A172 (cell line): Measurements from ENCODE around the gene SMAD6. TPM values are rescaled to one million over a fixed set of nuclear protein-coding genes. Genes with fewer than 3 reads are reported as not detected.

Source experiments
- DNase-seq: peaks from one replicate; pipeline ENCODE4 v3.0.0-alpha.2; 2015; ENCODE audit warnings: low spot score
- total RNA-seq: library from RNA; depleted of rRNA; stranded (reverse); fragments of >200 nt; shearing (Covaris generic); gene quantifications from 2 replicates; pipeline ENCODE4 v1.2.3, GENCODE V29; 2014

SMAD6 gene
- total RNA-seq, 1 experiment from 2014 or later: 37.9 TPM

DNA sequence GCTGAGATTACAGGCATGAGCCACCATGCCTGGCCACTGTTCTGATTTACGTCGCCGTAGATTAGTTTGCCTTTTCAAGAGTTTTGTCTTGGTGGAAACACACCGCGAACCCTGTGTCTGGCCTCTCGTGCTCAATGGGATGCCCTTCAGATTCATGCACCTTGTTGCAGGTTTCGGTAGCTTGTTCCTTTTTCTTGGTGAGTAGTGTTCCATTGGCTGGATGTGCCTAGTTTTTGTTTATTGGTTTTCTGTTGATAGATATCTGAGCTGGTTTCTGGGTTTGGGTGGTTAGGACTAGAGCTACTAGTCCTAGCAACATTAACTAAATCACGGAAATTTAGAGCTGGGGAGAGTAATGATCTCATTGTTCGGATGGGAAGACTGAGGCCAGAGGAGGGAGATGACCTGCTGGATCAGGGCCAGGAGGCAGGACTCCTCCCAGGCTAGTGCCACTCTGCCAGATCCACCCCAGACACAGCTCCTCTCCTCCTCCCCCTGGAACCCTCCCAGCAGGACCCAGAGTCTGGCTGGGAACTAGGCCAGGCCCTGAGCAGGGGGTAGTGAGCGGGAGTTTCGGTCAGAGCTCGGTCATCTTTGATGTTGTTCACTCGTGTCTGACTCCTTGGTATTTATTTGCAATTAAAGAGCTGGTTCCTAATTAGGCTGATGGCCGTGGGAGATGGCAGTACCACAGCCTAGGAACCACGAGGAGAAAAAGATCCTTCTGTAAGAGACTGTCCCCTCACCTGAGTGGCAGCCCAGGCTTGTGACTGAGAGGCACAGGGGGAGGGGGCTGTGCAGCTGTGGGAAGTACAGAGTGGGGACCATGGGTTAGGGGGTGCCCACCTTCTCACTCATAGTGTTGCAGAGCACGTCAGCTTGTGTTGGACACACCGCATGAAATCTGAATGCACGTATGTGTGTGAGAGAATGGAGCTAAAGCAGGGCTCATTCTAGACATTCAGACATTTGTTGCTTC is 73.4 kb downstream of the SMAD6 start:
- DNase-seq: peak; percentile 71

DNA sequence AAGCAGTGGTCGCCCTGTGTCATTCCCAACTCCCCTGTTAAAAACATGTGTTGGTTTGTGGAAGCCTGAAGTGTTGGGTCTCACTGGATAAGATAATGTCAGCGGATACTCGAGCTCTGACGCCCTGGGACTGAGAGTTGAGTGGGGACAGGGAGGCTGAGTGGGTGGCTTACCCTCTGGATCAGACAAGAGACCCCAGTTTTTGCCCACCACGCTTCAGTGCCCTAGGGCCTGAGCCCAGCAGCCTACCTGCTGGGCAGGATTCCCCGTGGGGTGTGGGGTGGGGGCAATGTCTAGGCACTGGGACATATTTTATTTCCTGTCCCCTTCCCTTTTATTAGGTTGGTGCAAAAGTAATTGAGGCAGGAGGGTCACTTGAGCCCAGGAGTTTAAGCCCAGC is 75.0 kb downstream of the SMAD6 start:
- DNase-seq: no peak

DNA sequence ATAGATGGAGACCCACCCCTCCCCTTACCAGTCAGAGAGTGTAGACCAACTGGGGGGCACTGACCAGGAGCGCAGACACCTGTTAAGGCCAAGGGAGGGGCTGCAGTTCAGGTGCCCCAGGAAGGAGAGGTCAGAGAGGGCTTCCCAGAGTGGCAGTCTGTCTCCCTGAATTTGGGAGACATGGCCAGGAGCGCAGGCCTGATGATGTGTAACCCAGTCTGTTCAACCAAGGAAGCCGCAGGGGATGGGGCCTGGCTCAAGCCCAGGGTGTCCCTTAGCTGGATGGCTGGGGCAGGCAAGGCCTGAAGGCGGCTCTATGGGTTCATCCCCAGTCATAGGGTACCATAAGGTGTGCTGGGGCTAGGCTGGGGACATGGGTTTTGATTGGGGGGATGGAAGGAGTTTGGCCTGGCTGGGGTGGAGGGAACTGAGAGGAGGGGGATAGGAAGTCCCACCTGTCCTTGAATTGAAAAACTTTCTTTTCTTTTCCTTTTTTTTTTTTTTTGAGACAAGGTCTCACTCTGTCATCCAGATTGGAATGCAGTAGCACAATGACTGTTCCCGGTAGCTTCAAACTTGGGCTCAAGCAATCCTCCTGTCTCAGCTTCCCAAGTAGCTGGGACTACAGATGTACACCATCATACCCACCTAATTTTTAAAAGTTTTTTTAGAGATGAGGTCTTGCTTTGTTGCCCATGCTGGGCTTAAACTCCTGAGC is 75.7 kb downstream of the SMAD6 start:
- DNase-seq: no peak

DNA sequence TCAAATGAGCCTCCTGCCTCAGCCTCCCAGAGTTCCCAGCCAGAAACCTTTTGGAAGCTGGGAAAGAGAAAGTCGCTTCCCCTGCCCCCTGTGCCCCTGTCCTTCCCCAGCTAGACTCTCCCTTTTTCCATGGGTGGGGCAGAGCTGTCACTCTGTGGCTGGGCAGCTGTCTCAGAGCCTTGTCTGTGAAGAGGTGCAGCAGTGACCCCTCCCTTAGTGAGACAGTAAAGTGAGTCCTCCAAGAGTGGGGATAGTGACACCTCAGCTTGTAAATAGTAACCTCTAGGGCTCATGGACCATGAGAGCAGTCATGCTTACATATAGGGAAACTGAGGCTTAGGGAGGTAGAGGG is 76.3 kb downstream of the SMAD6 start:
- no peak for DNase-seq

DNA sequence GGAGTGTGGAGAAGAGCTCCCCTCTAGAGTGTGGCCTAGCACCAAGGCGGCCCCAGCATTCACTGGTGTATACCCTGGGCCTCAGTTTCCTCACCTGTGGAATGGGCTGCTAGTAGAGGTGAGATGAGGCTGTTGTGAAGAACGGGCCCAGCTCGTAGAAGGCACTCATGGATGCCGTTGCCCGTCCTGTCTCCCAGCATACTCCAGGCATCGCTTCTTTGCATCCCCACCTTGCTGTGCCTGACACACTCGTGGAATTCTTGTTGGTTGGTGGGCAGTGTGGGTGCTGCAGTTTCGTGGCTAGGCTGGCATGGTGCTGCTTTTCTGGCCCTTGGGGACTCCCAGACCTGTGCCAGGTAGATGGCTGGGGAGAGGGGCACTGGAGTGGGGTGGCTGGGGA is 76.7 kb downstream of the SMAD6 start:
- no peak for DNase-seq

DNA sequence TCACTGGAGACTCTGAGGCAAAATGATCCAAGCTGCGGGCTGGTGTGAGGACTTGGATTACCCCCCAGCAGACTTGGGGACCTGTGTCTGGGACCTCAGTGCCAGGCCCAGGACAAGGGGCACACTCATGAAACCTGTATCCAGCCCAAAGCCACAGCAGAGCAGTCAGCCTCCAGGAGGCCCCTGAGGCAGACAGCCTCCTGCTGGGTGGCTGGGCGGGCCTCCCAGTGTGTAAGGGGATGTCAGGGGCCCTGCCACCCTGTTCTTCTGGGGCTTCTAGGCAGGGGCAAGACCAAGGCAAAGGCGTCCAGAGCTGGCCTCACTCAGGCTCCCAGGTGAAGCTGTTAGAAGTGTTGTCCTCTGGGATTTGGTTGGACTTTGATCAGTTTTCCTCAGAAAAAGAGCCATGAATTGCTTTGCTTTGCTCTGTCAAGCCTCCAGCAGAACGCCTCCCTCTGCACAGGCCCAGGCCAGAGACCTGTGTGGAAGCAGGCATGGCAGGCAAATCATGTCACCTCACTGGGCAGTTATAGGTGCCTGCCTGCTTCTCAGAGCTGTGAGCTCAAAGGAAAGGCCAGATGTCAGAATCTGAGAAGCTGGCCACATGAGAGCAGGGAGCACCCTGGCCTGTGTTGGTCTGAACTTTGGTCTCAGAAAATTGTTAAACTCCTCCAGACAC is 77.4 kb downstream of the SMAD6 start:
- no peak for DNase-seq

DNA sequence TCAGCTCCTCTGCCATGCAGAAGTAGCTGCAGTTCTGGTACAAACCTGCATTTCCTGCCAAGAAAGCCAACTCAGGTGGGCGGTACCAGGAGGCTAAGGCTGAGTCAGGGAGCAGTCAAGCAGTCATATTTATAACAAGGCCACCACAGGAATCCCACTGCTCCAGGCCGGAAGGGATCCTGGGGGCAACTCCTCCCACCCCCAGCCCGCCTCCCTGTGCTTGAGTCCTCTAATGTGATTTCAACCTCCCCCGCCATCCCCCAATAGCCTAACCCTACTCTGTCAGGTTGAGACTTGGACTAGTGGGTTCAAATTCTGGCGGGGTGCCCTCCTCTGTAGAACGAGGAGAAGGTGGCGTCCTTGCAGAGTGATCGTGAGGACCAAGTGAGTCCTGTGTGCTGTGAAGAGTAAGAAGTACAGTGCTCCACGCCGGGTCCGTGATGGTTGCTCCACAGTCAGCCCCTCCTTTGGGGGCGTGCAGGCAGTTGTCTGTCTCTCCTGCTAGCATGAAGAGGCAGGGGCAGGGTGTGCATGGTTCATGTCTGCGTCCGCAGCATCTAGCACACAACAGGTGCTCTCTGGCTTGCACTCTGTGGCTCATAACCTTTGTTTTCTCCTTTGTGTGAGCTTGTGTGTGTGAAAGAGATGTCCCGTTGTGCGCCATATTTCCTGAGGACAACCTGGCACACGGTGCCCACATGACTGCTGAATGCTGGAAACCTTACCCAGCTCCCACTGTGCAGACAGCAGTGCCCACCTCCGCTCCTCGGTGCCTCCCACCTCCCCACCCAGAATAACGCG is 78.3 kb downstream of the SMAD6 start:
- DNase-seq: peak; percentile 95

DNA sequence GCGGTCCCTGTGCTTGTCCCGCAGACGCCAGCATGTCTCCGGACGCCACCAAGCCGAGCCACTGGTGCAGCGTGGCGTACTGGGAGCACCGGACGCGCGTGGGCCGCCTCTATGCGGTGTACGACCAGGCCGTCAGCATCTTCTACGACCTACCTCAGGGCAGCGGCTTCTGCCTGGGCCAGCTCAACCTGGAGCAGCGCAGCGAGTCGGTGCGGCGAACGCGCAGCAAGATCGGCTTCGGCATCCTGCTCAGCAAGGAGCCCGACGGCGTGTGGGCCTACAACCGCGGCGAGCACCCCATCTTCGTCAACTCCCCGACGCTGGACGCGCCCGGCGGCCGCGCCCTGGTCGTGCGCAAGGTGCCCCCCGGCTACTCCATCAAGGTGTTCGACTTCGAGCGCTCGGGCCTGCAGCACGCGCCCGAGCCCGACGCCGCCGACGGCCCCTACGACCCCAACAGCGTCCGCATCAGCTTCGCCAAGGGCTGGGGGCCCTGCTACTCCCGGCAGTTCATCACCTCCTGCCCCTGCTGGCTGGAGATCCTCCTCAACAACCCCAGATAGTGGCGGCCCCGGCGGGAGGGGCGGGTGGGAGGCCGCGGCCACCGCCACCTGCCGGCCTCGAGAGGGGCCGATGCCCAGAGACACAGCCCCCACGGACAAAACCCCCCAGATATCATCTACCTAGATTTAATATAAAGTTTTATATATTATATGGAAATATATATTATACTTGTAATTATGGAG is 79.1 kb downstream of the SMAD6 start:
- DNase-seq: no peak

DNA sequence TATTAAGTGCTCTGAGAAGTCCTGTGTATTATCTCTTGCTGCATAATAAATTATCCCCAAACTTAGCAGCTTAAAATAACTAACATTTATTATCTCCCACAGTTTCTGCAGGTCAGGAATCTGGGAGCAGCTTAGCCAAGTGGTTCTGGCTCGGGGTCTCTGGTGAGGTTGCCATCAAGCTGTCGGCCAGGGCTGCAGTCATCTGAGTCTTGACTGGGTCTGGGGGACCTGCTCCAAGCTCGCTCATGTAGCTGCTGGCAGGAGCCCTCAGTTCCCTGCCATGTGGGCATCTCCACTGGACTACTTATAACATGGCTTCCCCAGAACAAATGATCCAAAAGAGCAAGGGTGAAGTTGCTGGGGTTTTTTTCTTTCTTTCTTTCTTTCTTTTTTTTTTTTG is 80.7 kb downstream of the SMAD6 start:
- no peak for DNase-seq

DNA sequence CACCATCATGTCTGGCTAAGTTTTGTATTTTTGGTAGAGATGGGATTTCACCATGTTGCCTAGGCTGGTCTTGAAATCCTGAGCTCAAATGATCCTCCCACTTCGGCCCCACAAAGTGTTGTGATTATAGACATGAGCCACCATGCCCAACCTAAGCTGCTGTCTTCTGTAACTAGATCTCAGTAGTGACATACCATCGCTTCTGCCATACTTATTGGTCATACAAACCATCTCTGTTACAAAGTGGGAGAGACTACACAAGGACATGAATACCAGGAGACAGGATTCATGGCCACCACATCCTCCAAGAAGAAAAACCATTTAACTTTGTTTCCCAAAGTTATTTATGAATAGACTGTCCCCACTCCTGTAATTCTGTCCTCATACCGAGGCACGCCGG is 81.3 kb downstream of the SMAD6 start:
- DNase-seq: no peak

DNA sequence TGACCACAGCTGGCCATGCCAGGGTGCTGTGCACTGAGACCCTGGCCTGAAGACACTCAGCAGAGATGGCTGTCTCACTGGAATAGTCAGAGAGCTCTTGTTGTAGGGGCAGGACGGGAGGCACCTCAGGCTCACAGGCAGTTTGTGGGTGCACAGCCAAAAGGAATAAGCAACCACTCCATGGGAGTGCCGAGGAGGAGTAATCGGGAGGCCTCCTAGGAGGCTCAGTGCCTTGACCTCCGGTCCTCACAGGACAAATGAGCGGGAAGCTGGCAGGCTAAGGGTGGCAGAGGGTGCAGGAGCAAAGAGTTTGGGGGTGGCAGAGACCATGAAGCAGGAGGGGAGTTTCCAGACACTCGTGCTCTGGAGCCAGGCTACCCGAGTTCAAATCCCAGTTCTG is 81.7 kb downstream of the SMAD6 start:
- no peak for DNase-seq

DNA sequence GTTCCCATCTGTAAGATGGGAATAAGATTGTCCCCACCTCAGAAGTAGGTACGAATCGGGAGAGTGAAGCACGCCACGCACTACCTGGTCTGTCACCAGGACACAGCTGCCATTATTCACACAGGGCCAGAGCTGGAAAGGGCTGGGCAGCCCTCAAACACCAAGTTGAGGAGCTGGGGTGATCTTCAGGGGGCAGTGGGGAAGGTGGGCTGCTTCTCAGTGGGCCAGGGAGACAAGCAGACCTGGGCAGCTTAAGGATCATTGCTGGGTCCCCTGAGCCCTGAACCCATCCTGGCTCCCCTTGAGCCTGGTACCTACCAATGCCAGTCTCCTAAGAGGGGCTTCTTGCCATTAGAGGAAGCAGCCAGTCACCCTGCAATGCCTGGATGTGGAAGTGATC is 82.1 kb downstream of the SMAD6 start:
- DNase-seq: no peak

DNA sequence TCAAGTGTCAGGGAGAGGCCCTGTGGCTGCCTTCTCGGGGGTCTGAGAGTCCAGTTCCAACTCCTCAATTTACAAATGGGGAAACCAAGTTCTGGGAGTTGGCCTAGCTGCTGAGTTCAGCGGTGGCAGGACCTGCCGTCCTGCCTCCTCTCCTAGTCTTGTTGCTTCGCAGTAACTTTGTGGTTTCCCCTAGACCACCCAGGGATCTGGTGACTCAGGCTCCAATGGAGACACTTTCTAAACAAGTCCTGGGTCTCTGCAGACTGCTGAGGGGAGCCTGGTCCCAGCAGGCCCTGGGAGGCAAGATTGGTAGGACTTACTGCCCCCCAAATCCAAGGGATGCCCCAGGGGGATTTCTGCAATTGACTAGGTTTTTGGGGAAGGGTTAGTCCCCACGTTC is 83.6 kb downstream of the SMAD6 start:
- no peak for DNase-seq

DNA sequence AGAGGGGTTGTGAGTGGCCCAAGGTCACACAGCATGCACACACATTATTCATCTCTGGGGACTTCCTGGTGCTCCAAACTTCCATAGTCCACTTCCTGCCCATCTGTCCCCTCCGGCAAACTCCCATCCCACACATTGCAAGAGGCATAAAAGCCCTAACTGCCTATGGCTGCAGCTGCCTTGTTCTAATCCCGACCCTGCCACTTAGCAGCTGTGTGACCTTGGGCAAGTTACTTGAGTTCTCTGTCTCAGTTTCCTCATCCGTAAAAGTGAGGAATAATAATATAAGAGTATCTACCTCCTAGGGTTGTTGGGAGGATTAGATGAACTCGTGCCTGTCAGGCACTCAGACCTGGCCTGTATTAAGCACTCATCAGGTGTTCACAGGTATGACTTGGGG is 84.2 kb downstream of the SMAD6 start:
- DNase-seq: no peak

DNA sequence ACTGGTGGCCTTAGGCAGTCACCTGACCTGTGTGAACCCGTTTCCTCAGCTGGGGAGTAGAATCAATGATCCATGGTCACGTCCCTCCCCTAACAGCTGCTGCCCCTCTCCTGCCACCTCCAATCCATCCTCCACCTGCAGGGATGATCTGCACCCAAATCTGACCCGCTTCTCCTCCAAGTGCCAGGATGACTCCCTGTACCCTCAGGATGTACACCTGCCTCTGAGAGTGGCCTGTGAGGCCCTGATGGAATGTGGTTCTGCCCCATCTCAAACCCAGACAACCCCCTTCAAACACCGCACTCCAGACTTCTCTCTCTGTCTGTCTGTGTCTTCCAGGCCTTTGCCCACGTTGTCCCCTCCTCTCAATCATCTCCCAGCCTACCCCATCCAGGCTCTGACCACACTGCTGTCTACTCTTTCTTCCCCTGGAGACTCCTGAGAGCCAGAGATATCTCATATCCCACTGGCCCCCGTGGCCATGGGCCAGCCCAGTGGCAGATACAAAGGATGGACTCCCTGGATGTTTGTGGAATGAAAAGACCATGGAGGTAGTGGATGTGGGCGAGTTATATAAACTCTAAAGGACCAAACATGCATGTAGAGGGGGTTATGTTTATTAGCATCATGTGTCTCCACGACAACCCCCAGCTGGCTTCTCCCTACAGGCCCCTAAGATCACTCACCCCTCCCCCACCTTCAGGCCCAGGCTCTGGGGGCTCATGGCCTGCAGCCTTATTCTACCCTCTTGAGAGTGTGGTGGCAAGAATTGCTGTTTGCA is 84.9 kb downstream of the SMAD6 start:
- DNase-seq: no peak

DNA sequence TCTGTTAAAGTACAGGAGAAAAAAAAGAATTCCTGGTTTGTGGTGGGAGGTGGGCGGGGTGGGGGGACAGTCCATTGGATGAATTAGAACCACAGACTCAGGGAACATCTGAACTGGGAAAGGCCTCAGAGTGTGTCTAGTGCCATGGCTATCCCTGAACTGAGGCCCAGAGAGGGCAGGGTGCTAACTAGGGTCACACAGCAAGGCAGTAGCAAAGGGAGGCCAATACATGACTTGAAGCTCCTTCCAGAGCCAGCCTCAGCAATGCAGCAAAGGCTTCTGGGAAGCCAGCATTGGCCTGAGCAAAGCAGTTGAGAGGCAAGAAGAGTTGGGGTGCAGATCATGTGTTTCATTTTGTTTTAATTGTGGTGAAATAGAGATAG is 85.4 kb downstream of the SMAD6 start:
- no peak for DNase-seq

DNA sequence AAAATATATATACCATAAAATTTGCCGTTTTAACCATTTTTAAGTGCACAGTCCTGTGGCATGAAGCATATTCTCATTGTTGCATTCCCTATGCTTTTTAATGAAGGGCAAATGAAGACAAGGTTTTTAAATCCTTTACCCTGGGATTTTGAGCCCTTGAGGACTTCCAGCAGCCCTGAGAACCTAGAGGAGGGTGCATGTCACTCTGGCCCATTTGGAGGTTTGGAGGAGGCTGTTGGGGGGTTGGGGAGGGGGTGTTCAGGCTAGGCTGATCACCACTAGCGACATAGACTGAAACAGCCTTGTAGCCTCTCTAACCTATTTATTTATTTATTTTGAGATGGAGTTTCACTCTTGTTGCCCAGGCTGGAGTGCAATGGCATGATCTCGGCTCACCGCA is 86.0 kb downstream of the SMAD6 start:
- no peak for DNase-seq

DNA sequence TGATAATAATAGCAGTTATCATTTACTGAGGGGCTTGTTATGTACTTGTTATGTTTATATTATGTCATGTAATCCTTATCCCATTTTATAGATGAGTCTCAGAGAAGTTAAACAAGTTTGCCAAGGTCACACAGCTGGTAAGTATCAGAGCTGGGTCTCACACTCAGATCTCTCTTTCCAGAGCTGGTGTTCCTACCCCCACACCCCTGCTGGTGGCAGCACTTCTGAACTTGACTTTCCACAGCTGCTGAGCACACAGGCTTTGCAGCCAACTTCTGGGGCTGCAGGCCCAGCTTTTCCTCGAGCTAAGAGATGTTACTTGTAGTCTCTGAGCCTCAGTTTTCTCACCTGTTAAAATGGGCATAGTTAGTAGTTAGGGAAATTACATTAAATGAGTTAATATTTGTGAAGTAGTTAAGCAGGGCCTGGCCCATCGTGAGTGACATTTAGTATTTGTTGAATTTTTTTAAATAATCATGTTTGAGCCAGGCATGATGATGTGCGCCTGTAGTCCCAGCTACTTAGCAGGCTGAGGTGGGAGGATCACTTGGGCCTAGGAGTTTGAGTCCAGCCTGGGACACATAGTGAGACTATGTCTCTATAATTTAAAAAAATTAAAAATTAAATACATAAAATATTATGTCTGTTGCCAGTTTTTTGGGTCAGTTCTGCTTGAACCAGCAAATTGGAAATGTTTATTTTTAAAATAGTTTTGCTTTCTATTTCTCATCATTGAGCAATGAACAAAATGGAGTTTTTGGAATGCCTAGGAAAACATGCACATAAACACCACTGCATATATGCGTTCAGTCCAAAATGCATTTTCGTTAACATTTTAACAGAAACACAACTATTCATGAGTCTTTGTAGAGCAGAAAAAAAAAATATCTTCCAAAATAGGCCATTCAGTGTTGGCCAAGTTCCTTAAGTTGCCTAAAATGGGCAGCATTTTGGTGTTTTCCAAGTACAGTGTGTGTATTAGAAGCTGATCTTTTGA is 87.3 kb downstream of the SMAD6 start:
- no peak for DNase-seq

DNA sequence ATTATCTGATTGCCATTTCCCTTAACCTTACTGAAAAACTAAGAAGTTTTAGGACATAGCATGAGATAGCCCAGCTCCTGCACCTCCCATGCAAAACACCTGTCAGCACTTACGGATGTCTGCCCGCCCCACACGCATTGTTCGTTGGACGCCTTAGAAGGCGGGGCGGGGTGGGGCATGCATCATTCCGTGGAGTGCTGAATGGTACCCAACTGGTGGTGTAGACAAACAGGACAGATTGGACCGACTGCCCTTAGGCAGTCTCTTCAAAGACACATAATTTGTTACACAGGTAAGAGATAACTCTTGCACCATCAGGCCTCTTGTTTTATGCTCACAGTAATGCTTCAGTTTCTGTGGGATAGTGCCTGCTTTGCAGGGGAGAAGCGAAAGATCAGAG is 93.8 kb downstream of the SMAD6 start:
- DNase-seq: no peak
